Gastroesophageal sphincter (tissue), 3 donors: ENCODE measurements around the gene SAAL1.

Experiments used
- EP300 ChIP-seq: sonication (generic); formaldehyde crosslinking; IDR thresholded peaks from one replicate; pipeline ENCODE4 v1.6.1; 2017; ENCODE audit warnings: antibody characterized with exemption, mild to moderate bottlenecking
- POLR2A ChIP-seq, 2 donors: fragments of 450-650 bp; IDR thresholded peaks; one replicate each; pipeline ENCODE4 v1.6.1; 2017; ENCODE audit warnings: antibody characterized with exemption in 2 of 2, mild to moderate bottlenecking in 2 of 2, moderate library complexity in 1 of 2
- POLR2AphosphoS5 ChIP-seq: sonication (generic); formaldehyde crosslinking; IDR thresholded peaks from one replicate; pipeline ENCODE4 v1.6.1; 2017; ENCODE audit warnings: antibody characterized with exemption
- TF ChIP-seq, protein P1 (sequence below), 4 experiments: fragments of 200-600 bp in 2 of 4; fragments of 450-650 bp in 2 of 4; sonication (generic) in 1 of 4; IDR thresholded peaks; one replicate each; pipeline ENCODE4 v1.5.1; 2017 to 2019; ENCODE audit warnings: antibody characterized with exemption in 4 of 4, mild to moderate bottlenecking in 2 of 4, moderate library complexity in 2 of 4

DNA sequence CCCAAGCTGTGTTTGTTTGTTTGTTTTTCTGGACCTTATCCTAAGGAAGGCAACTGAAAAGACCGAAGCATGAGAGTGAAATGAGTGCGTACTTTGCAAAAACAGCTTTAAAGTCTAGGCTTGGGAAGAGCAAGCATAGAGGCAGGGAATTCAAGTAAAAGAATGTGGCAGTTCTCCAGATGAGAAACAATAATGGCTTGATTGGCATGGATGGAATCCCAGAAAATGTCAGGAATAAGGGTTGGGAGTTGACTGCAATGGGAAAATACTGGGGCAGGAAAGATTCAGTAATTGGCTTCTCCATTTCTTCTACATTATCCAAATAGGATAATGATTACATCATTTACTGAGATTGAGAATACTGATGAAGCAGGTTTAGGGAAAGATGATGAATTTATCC is 17.5 kb downstream of the SAAL1 start:
- TF ChIP-seq, protein P1, sequence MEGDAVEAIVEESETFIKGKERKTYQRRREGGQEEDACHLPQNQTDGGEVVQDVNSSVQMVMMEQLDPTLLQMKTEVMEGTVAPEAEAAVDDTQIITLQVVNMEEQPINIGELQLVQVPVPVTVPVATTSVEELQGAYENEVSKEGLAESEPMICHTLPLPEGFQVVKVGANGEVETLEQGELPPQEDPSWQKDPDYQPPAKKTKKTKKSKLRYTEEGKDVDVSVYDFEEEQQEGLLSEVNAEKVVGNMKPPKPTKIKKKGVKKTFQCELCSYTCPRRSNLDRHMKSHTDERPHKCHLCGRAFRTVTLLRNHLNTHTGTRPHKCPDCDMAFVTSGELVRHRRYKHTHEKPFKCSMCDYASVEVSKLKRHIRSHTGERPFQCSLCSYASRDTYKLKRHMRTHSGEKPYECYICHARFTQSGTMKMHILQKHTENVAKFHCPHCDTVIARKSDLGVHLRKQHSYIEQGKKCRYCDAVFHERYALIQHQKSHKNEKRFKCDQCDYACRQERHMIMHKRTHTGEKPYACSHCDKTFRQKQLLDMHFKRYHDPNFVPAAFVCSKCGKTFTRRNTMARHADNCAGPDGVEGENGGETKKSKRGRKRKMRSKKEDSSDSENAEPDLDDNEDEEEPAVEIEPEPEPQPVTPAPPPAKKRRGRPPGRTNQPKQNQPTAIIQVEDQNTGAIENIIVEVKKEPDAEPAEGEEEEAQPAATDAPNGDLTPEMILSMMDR (IDR thresholded peaks at IDR 0.05), result no peak
- no peak for TF ChIP-seq EP300
- no peak for TF ChIP-seq POLR2A (IDR thresholded peaks at IDR 0.05)
- no peak for TF ChIP-seq POLR2AphosphoS5
